A549 (cell line): ENCODE measurements around the gene COL5A1.

ENCODE experiments used
- EP300 ChIP-seq, 2 experiments: fragments of >200 bp; sonication (Bioruptor Twin); formaldehyde crosslinking; IDR thresholded peaks; 2 replicates in 1 of 2; 3 replicates in 1 of 2; pipeline ENCODE4 v1.6.1; 2016 to 2017
- NPAS2 ChIP-seq: fragments of 250-450 bp; sonication (Bioruptor Pico); IDR thresholded peaks from 2 replicates; pipeline ENCODE4 v1.8.0; 2022; ENCODE audit warnings: mild to moderate bottlenecking, moderate library complexity, borderline replicate concordance
- PHF8 ChIP-seq: fragments of 200-600 bp; sonication (generic); IDR thresholded peaks from 2 replicates; pipeline ENCODE4 v1.6.1; 2016; ENCODE audit warnings: low read depth, mild to moderate bottlenecking, antibody characterized with exemption, moderate library complexity, borderline replicate concordance
- POLR2A ChIP-seq: IDR thresholded peaks from 2 replicates; pipeline ENCODE4 v1.6.1; 2012; ENCODE audit warnings: mild to moderate bottlenecking, low read length
- RAD21 ChIP-seq, 2 experiments: fragments of >200 bp in 1 of 2; sonication (Bioruptor Twin) in 1 of 2; formaldehyde crosslinking in 1 of 2; IDR thresholded peaks in 1 of 2; conservative IDR thresholded peaks in 1 of 2; 2 replicates in 1 of 2; 3 replicates in 1 of 2; pipeline ENCODE4 v1.6.1; 2012 to 2018; ENCODE audit warnings: inconsistent platforms in 1 of 2
- RNF2 ChIP-seq: fragments of 200-600 bp; sonication (generic); IDR thresholded peaks from 2 replicates; pipeline ENCODE4 v1.6.1; 2016; ENCODE audit warnings: low read depth, mild to moderate bottlenecking, antibody characterized with exemption, moderate library complexity, borderline replicate concordance
- TF ChIP-seq, protein P1 (sequence below): fragments of >200 bp; sonication (Bioruptor Twin); formaldehyde crosslinking; IDR thresholded peaks from 3 replicates; pipeline ENCODE4 v1.5.1; 2016
- TF ChIP-seq, protein P2 (sequence below): fragments of >200 bp; sonication (Bioruptor Twin); formaldehyde crosslinking; IDR thresholded peaks from 3 replicates; pipeline ENCODE4 v1.6.1; 2016

DNA sequence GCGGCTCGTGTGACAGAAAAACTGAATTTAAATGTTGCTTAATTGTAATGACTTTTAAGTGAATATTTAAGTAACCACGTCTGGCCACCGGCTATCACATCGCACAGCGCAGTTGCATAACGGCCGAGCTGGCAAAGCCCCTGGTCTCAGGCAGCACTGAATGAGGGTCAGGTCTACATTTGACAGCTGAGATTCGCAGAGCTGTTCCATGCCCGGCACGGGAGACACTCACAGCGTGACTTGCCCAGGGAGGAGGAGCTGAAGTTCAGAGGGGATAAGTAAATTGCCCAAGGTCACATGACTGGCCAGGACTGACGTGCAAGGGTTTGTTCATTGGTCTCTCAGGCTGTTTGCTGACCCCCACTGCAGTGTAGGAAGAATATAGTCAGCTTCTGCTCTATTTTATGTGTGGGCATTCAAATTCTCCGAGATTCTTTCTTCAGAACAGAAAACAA is 17.4 kb upstream of the COL5A1 start:
- no peak for TF ChIP-seq NPAS2 (CRISPR knock-in tag)
- TF ChIP-seq RNF2, result no peak
- TF ChIP-seq EP300 (IDR thresholded peaks at IDR 0.05), result no peak
- TF ChIP-seq RAD21 (conservative IDR thresholded peaks at IDR 0.05 in 1 of 2, IDR thresholded peaks at IDR 0.05 in 1 of 2), result no peak
- TF ChIP-seq POLR2A, result no peak
- TF ChIP-seq, protein P1, sequence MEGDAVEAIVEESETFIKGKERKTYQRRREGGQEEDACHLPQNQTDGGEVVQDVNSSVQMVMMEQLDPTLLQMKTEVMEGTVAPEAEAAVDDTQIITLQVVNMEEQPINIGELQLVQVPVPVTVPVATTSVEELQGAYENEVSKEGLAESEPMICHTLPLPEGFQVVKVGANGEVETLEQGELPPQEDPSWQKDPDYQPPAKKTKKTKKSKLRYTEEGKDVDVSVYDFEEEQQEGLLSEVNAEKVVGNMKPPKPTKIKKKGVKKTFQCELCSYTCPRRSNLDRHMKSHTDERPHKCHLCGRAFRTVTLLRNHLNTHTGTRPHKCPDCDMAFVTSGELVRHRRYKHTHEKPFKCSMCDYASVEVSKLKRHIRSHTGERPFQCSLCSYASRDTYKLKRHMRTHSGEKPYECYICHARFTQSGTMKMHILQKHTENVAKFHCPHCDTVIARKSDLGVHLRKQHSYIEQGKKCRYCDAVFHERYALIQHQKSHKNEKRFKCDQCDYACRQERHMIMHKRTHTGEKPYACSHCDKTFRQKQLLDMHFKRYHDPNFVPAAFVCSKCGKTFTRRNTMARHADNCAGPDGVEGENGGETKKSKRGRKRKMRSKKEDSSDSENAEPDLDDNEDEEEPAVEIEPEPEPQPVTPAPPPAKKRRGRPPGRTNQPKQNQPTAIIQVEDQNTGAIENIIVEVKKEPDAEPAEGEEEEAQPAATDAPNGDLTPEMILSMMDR, result no peak
- TF ChIP-seq, protein P2, sequence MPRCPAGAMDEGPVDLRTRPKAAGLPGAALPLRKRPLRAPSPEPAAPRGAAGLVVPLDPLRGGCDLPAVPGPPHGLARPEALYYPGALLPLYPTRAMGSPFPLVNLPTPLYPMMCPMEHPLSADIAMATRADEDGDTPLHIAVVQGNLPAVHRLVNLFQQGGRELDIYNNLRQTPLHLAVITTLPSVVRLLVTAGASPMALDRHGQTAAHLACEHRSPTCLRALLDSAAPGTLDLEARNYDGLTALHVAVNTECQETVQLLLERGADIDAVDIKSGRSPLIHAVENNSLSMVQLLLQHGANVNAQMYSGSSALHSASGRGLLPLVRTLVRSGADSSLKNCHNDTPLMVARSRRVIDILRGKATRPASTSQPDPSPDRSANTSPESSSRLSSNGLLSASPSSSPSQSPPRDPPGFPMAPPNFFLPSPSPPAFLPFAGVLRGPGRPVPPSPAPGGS, result no peak
- no peak for TF ChIP-seq PHF8
